CD4-positive, alpha-beta T cell treated with Interferon alpha-2 for 1 hour (primary cell): Measurements from ENCODE around the gene TBC1D10A.
A peak's percentile ranks its signal among the peaks of the same experiment; 100 is the strongest.

Experiments used
- DNase-seq, 2 donors: peaks; one replicate each; pipeline ENCODE4 v3.0.0-alpha.2; 2020 to 2022

TBC1D10A gene

GRCh38 chr22:30326706-30327362 is at the start of gene TBC1D10A:
Gene TBC1D10A, minus strand, starts transcription at chr22:30326941. Its CDS starts 60 bp downstream, at chr22:30326881.
- DNase-seq, result peak; percentile 94 to 97

GRCh38 chr22:30375312-30375849 is 48.6 kb upstream of the TBC1D10A start:
- DNase-seq, result no peak

GRCh38 chr22:30373331-30374325 is 46.9 kb upstream of the TBC1D10A start:
- DNase-seq, result no peak

- DNase-seq, result peak in 1 of 2 donors; percentile 13
These were observed 46.2 kb upstream of the TBC1D10A start for GRCh38 chr22:30372915-30373314.

- DNase-seq, result no peak
These were observed 45.2 kb upstream of the TBC1D10A start for GRCh38 chr22:30371981-30372380.

- no peak for DNase-seq
These were observed 44.6 kb upstream of the TBC1D10A start for GRCh38 chr22:30371321-30371720.

- no peak for DNase-seq
These were observed 44.0 kb upstream of the TBC1D10A start for GRCh38 chr22:30370641-30371230.

- no peak for DNase-seq
These were observed 41.7 kb upstream of the TBC1D10A start for GRCh38 chr22:30368420-30368819.

- no peak for DNase-seq
These were observed 39.1 kb upstream of the TBC1D10A start for GRCh38 chr22:30365891-30366290.

- DNase-seq, result no peak
These were observed 36.0 kb upstream of the TBC1D10A start for GRCh38 chr22:30362651-30363281.

- DNase-seq, result no peak
These were observed 35.3 kb upstream of the TBC1D10A start for GRCh38 chr22:30361916-30362650.

GRCh38 chr22:30358541-30358940 is 31.8 kb upstream of the TBC1D10A start:
- no peak for DNase-seq

GRCh38 chr22:30357650-30358215 is 31.0 kb upstream of the TBC1D10A start:
- DNase-seq, result no peak

GRCh38 chr22:30357236-30357570 is 30.5 kb upstream of the TBC1D10A start:
- DNase-seq, result no peak

- peak; percentile 82 to 88 for DNase-seq
These were observed 29.9 kb upstream of the TBC1D10A start, which contains the start of the genes CCDC157 and SF3A1 for GRCh38 chr22:30356449-30357235. Gene CCDC157, plus strand, starts transcription at chr22:30357007. Its CDS starts 8,994 bp downstream, at chr22:30366001. Gene SF3A1, minus strand, starts transcription at chr22:30356894. Its CDS starts 102 bp downstream, at chr22:30356792.

GRCh38 chr22:30354644-30355043 is 27.9 kb upstream of the TBC1D10A start:
- DNase-seq, result no peak

GRCh38 chr22:30351226-30351625 is 24.5 kb upstream of the TBC1D10A start:
- no peak for DNase-seq

- DNase-seq, result no peak
These were observed 22.1 kb upstream of the TBC1D10A start for GRCh38 chr22:30348809-30349208.

- no peak for DNase-seq
These were observed 21.7 kb upstream of the TBC1D10A start for GRCh38 chr22:30348404-30348803.

- no peak for DNase-seq
These were observed 20.6 kb upstream of the TBC1D10A start for GRCh38 chr22:30347255-30347892.
